Loucy (cell line): ENCODE data around the gene CAMK2G.

Source experiments
- CTCF ChIP-seq: fragments of 200-600 bp; sonication (generic); conservative IDR thresholded peaks from 2 replicates; pipeline ENCODE4 v1.5.1; 2014; ENCODE audit warnings: mild to moderate bottlenecking, antibody characterized with exemption, low read length
- EZH2phosphoT487 ChIP-seq: fragments of 200-600 bp; IDR thresholded peaks from 2 replicates; pipeline ENCODE4 v1.6.1; 2018; ENCODE audit warnings: antibody characterized with exemption, mild to moderate bottlenecking, moderate library complexity, borderline replicate concordance

DNA sequence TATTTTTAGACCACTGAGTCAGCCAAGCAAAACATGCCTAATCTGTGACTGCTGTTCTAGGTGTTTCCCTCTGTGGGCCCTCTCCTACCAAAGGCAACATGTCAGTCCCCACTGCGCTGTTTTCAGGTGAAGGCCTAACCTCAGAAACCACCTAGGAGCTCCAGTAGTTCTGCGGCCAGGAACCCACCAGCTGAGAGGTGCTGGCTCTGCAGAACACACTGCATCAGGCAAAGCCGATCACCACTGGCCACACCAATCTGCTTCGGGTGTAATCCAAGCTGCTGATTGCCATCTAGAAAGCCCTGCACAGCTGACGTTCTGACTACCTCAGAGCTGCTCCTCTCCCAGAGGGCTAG is 14.9 kb downstream of the CAMK2G start:
- TF ChIP-seq CTCF (no peak), EZH2phosphoT487 (no peak)
